RWPE2 (cell line): ENCODE results near the gene PAPPA.

ENCODE experiments used
- ATAC-seq: fragments of 200-7000 bp; cut with Tn5 transposase; 3 replicates; pipeline ENCODE4 v1.9.1; 2021; ENCODE audit warnings: low read depth
- DNase-seq: peaks from one replicate; pipeline ENCODE4 v3.0.0-alpha.2; 2020; ENCODE audit warnings: low spot score
- H3K27ac ChIP-seq: fragments of 450-650 bp; 2 replicates; pipeline ENCODE4 v1.5.1; 2017; ENCODE audit warnings: mild to moderate bottlenecking; ENCODE audit not compliant: poor library complexity, severe bottlenecking
- H3K27me3 ChIP-seq: fragments of 250-450 bp; sonication (Bioruptor Pico); 2 replicates; pipeline ENCODE4 v1.5.1; 2021; ENCODE audit warnings: mild to moderate bottlenecking, moderate library complexity; ENCODE audit not compliant: insufficient read depth, poor library complexity, severe bottlenecking
- H3K36me3 ChIP-seq: fragments of 250-450 bp; sonication (Bioruptor Pico); 2 replicates; pipeline ENCODE4 v1.5.1; 2020; ENCODE audit warnings: low read depth, mild to moderate bottlenecking, moderate library complexity
- H3K4me1 ChIP-seq: fragments of 250-450 bp; sonication (Bioruptor Pico); 2 replicates; pipeline ENCODE4 v1.5.1; 2021; ENCODE audit warnings: mild to moderate bottlenecking, moderate library complexity; ENCODE audit not compliant: insufficient read depth, poor library complexity, severe bottlenecking
- H3K4me3 ChIP-seq: fragments of 250-450 bp; sonication (Bioruptor Pico); 2 replicates; pipeline ENCODE4 v1.5.1; 2021; ENCODE audit warnings: mild to moderate bottlenecking, moderate library complexity; ENCODE audit not compliant: severe bottlenecking
- H3K9me3 ChIP-seq: fragments of 250-450 bp; sonication (Bioruptor Pico); 2 replicates; pipeline ENCODE4 v1.5.1; 2021; ENCODE audit warnings: mild to moderate bottlenecking, moderate library complexity; ENCODE audit not compliant: severe bottlenecking
- CTCF ChIP-seq: fragments of 450-650 bp; IDR thresholded peaks from one replicate; pipeline ENCODE4 v1.5.1; 2017; ENCODE audit warnings: mild to moderate bottlenecking, moderate library complexity; ENCODE audit not compliant: poor library complexity, severe bottlenecking

The PAPPA gene

GRCh38 chr9:116165912-116166311 lies 12.3 kb downstream of the PAPPA start:
- DNase-seq (no peak), ATAC-seq (no peak)
- H3K27ac ChIP-seq = no peak overlapping the region
- H3K36me3 ChIP-seq = no peaks in the 10 kb centered on the region
- no peak overlapping the region for H3K4me3 ChIP-seq
- TF ChIP-seq CTCF = no peak
- H3K4me1 ChIP-seq = no peaks in the 10 kb centered on the region
- no peaks in the 10 kb centered on the region for H3K27me3 ChIP-seq
- H3K9me3 ChIP-seq = no peaks in the 10 kb centered on the region

DNA sequence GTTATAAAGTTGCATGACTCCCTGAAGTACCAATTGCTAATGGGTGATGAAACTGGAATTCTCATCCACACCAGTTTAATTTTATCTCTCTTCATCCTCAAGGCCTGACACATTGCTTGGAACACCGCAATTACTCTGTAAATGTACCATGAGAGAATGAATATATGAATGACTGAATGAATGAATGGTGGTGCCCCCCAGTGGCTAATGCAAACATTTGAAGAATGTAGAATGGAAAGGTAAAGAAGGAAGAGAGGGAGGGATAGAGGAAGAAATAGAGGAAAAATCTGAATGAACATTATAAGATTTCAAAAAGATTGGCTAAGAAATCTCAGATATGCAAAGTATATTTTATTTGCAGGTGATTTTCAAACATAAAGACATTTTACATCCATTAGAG lies 13.1 kb downstream of the PAPPA start:
- TF ChIP-seq CTCF = peak; percentile 36
- no peak overlapping the region for H3K4me3 ChIP-seq
- H3K27ac ChIP-seq = no peak overlapping the region
- no peaks in the 10 kb centered on the region for H3K4me1 ChIP-seq
- DNase-seq = no peak
- no peaks in the 10 kb centered on the region for H3K27me3 ChIP-seq
- H3K9me3 ChIP-seq = no peaks in the 10 kb centered on the region
- no peak for ATAC-seq
- no peaks in the 10 kb centered on the region for H3K36me3 ChIP-seq

DNA sequence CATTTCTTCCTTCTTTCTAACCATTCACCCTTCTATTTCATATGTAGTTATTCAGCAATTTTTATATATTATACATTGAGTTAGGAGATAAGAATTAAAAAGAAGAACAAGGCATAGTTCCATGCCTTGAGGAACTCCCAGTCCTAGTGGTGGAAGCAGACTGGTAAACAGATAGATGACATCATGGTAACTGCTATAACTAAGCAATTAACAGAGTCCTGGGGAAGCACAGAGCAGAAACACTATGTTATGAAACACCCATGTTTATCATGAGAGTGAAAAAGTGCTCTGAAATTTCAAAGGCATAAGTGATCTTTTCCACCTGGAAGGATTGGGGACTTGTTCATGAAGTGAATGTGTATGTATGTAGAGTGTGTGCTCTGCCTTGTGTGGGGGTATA lies 14.6 kb downstream of the PAPPA start:
- no peak for TF ChIP-seq CTCF
- H3K4me3 ChIP-seq = no peak overlapping the region
- H3K9me3 ChIP-seq = no peaks in the 10 kb centered on the region
- no peak overlapping the region for H3K27ac ChIP-seq
- no peak for DNase-seq
- no peaks in the 10 kb centered on the region for H3K27me3 ChIP-seq
- no peak for ATAC-seq
- no peaks in the 10 kb centered on the region for H3K36me3 ChIP-seq
- H3K4me1 ChIP-seq = no peaks in the 10 kb centered on the region

DNA sequence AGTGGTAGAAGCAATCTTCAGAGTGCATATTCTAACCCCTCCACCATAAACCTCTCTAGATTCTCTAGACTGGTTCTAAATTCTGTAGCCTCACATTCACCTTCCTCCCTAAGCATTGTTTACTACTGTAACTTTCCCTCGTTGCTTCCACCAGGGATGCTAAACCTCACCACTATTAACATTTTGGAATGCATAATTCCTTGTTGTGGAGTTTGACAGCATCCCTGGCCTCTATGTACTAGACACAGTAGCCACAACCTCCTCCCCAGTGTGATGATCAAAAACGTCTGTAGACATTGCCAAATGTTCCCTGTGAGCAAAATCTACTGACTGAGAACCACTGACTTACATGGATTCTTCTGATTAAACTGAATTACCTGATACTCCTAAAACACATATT lies 18.6 kb downstream of the PAPPA start:
- ATAC-seq = no peak

DNA sequence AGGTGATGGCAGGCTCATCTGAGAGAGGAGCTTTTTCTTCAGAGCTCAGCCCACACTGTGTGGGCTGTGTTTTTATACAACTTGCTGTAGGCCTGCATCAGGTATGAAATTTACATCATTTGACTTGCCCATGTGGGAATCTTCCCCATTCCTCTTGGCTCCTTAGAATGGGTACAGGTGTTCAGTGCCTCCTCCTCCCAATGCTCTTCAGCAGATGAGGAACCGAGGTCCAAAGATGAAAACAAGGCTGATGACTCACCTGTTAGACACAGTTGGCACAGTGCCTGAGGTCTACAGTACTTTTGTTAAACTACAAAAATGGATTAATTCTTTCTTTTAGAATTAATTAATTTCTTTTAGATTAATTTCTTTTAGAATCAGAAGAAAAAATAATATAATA lies 20.8 kb downstream of the PAPPA start:
- H3K36me3 ChIP-seq = no peaks in the 10 kb centered on the region
- no peak overlapping the region for H3K4me3 ChIP-seq
- no peak for ATAC-seq
- H3K27ac ChIP-seq = no peak overlapping the region
- no peak for TF ChIP-seq CTCF
- H3K9me3 ChIP-seq = no peaks in the 10 kb centered on the region
- DNase-seq = no peak
- H3K27me3 ChIP-seq = no peaks in the 10 kb centered on the region
- no peaks in the 10 kb centered on the region for H3K4me1 ChIP-seq

More for the DNA sequence above, 18.6 kb downstream of the PAPPA start:
- no peaks in the 10 kb centered on the region for H3K9me3 ChIP-seq
- no peak for TF ChIP-seq CTCF
- H3K4me1 ChIP-seq = no peaks in the 10 kb centered on the region
- H3K4me3 ChIP-seq = no peak overlapping the region
- H3K27ac ChIP-seq = no peak overlapping the region
- no peaks in the 10 kb centered on the region for H3K27me3 ChIP-seq
- H3K36me3 ChIP-seq = no peaks in the 10 kb centered on the region
- DNase-seq = no peak
